ENCODE results near the gene CCDC61. TPM values are rescaled to one million over a fixed set of nuclear protein-coding genes. Genes with fewer than 3 reads are reported as not detected.

The CCDC61 gene
- total RNA-seq, 4 donors from 2014 or later, result 2.3 to 4.9 (median 3.4) TPM

- peak overlapping the region; percentile 37 to 55 (median 49) for H3K27ac ChIP-seq
- H3K4me1 ChIP-seq, result no peaks in the 10 kb centered on the region
- DNase-seq (no peak), ATAC-seq (no peak)
- H3K36me3 ChIP-seq, result no peaks in the 10 kb centered on the region
- in situ Hi-C loops (cut with MboI; ENCODE audit: low sequenced_read_pairs in 4 of 4), result no loop called here
- no peak for TF ChIP-seq CTCF (IDR thresholded peaks at IDR 0.05 in 4 of 5, conservative IDR thresholded peaks at IDR 0.05 in 1 of 5)
- no peak for TF ChIP-seq POLR2A (IDR thresholded peaks at IDR 0.05)
- no peak overlapping the region for H3K4me3 ChIP-seq
- H3K9me3 ChIP-seq, result no peaks in the 10 kb centered on the region
- peaks cover 6 to 16% (median 8%) of the 10 kb centered on the region in 3 donors for H3K27me3 ChIP-seq
- intact Hi-C loops (cut with DNase I; ENCODE audit: low total_unique reads), result no loop called here
Observed at GRCh38 chr19:45958769-45959516, 36.3 kb upstream of the CCDC61 start.

- peaks cover 7 to 16% (median 8%) of the 10 kb centered on the region in 3 donors for H3K27me3 ChIP-seq
- TF ChIP-seq CTCF (IDR thresholded peaks at IDR 0.05 in 4 of 5, conservative IDR thresholded peaks at IDR 0.05 in 1 of 5) (no peak), POLR2A (IDR thresholded peaks at IDR 0.05) (no peak)
- no peak overlapping the region for H3K4me3 ChIP-seq
- in situ Hi-C loops (cut with MboI; ENCODE audit: low sequenced_read_pairs in 4 of 4), result no loop called here
- intact Hi-C loops (cut with DNase I; ENCODE audit: low total_unique reads), result no loop called here
- no peaks in the 10 kb centered on the region for H3K9me3 ChIP-seq
- no peaks in the 10 kb centered on the region for H3K36me3 ChIP-seq
- H3K27ac ChIP-seq, result peak overlapping the region; percentile 37 to 55 (median 49)
- DNase-seq, result no peak
- no peak for ATAC-seq
- H3K4me1 ChIP-seq, result no peaks in the 10 kb centered on the region
Observed at GRCh38 chr19:45959517-45960025, 35.7 kb upstream of the CCDC61 start.

- H3K27ac ChIP-seq, result peak overlapping the region; percentile 22 to 55 (median 48)
- ATAC-seq (no peak), DNase-seq (no peak)
- TF ChIP-seq POLR2A (IDR thresholded peaks at IDR 0.05) (no peak), CTCF (IDR thresholded peaks at IDR 0.05 in 4 of 5, conservative IDR thresholded peaks at IDR 0.05 in 1 of 5) (no peak)
- intact Hi-C loops (cut with DNase I; ENCODE audit: low total_unique reads) (no loop called here), in situ Hi-C loops (cut with MboI; ENCODE audit: low sequenced_read_pairs in 4 of 4) (no loop called here)
- no peak overlapping the region for H3K4me3 ChIP-seq
- peaks cover 8 to 16% (median 9%) of the 10 kb centered on the region in 3 donors for H3K27me3 ChIP-seq
- H3K36me3 ChIP-seq, result no peaks in the 10 kb centered on the region
- H3K4me1 ChIP-seq, result no peaks in the 10 kb centered on the region
- no peaks in the 10 kb centered on the region for H3K9me3 ChIP-seq
Observed at GRCh38 chr19:45960595-45961235, 34.6 kb upstream of the CCDC61 start.

GRCh38 chr19:45962021-45962420 is 33.2 kb upstream of the CCDC61 start:
- Histone ChIP-seq H3K4me1 (no peaks in the 10 kb centered on the region), H3K4me3 (no peak overlapping the region), H3K9me3 (no peaks in the 10 kb centered on the region), H3K27ac (no peak overlapping the region), H3K27me3 (peaks cover 8 to 14% (median 9%) of the 10 kb centered on the region in 3 donors), H3K36me3 (no peaks in the 10 kb centered on the region)
- DNase-seq (no peak), ATAC-seq (no peak)
- intact Hi-C loops (cut with DNase I; ENCODE audit: low total_unique reads) (no loop called here), in situ Hi-C loops (cut with MboI; ENCODE audit: low sequenced_read_pairs in 4 of 4) (no loop called here)
- TF ChIP-seq POLR2A (IDR thresholded peaks at IDR 0.05) (no peak), CTCF (IDR thresholded peaks at IDR 0.05 in 4 of 5, conservative IDR thresholded peaks at IDR 0.05 in 1 of 5) (no peak)

Data from gastrocnemius medialis (tissue), 4 donors.